NCI-H1930 (cell line): ENCODE measurements around the gene PNPLA1.
"Not testable (repeated sequence)": the region's sequence is repeated elsewhere in the genome, so short reads cannot be mapped to it uniquely, and the experiment has no call there.

Experiments used
- DNase-seq, 2 experiments: peaks; one replicate each; lab custom pipeline; 2025; lab: John Stamatoyannopoulos, UW

The PNPLA1 gene

GRCh38 chr6:36336208-36336710 is 66.4 kb downstream of the PNPLA1 start:
- DNase-seq = no peak

DNA sequence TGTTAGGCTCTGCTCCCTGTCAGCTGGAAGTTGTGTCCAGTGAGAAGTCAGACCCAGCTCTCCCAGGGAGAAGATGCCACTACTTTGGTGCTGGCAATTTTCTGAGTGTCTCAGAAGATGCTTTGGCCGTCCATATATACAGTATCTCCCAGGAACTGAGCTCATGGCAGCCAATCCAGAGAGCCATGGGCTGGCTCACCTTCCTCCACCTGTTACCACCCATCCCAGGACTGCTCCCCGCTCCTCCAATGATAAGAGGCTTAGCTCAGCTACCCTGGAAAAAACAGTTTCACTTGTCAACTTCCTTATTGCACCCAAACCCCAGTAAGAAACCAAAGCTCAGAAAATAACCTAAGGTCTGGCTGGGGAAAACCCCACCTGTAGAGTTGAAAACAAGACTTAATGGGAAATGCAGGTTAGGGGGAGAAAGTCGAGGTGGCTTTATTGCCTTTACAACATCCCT is 67.0 kb downstream of the PNPLA1 start, which contains the start of gene BNIP5:
BNIP5 (minus strand) TSS at position 110 of the 463 bp plus-strand sequence. CDS start 6,198 bp downstream, outside the sequence.
- no peak for DNase-seq

DNA sequence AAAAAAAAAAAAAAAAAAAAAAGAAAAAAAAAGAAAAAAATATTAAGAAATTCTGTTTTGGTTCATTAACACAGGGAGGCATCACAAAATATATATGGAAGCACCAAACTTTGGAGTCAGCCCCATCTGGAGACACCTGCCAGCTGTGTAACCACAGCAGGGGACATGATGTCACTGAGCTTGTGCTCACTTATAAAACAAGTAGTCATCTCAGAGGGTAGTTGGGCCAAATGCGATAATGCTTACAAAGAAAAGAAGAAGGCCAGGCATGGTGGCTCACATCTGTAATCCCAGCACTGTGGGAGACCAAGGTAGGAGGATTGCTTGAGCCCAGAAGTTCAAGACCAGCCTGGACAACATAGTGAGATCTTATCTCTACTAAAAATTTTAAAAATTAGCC is 68.0 kb downstream of the PNPLA1 start:
- DNase-seq = no peak

DNA sequence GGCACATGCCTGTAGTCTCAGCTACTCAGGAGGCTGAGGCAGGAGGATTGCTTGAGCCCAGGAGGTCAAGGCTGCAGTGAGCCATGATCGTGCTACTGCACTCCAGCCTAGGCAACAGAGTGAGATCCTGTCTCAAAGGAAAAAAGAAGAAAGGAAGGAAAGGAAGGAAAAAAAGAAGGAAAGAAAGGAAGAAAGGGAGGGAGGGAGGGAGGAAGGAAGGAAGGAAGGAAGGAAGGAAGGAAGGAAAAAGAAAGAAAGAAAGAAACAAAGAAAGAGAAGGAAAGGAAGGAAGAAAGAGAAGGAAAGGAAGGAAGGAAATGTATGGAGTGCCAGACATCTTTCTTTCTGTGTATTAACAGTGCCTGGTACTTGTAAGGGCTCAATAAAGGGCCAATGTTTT is 68.4 kb downstream of the PNPLA1 start:
- DNase-seq = not testable (repeated sequence)

DNA sequence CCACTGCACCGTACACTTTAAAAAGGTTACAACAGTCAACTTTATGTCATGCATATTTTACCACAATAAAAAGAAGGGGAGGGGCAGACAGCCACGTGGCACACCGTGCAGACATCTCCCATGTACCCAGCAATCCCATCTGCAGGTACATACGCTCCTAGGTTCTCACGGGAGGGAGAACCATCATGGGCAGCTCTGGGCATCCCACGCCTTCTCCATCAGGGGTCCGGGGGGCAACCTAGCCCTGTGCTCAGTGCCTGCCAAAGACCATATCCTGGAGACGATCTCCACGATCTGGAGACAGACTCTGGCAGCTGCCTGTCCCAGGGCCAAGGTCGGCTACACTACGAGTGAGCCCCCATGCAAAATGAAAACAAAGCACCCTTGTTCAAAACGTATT is 69.3 kb downstream of the PNPLA1 start:
- DNase-seq = no peak

DNA sequence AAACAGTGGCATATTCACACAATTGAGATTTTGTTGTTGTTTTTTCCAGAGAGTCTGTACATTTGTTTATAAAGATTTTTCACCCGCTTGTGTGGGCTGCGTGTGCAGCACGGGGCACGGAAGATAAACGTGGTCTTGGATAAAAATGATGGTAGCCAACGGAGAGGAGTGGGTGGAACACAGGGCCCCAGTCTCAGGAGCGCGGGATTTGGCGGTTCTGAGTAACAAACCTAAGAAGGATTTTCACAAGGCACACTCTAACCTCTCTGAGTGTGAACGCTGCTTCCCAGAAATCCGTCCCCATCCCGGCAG is 70.4 kb downstream of the PNPLA1 start:
- DNase-seq = no peak

DNA sequence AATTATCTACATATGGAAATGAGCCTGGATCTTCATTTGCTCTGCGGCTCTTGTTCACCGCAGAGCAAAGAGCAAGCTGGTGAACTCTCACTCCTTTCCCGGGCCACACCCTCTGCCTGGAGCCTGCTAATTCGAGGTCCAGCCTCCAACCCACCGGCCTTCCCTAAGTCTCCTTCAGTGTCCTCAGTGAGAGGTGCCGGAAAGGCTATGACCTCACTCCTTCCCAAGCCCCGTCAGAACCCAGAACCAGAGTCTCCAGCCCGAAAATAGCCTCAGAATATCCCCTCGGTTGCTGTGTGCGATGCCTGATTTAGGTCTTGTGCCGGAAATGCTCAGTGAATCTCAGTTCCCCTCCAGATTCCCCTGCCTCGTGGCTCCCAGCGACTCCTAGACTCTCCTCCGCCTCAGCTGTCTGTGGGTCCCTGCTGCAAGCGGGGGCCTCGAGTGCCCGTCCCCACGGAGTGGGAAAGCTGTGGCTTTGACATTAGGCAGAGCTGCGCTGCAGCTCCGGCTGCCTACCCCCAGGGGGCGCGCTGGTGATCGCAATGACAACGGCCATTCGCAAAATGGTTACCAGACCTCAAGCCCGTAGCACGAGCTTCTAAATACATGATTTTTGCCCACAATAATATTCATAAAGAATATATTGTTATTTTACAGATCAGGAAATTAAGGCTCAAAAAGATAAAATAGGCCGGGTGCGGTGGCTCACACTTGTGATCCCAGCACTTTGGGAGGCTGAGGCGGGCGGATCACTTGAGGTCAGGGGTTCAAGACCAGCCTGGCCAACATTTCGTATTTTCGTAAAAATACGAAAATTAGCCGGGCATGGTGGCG is 71.0 kb downstream of the PNPLA1 start:
- peak in 1 of 2 experiments; percentile 33 for DNase-seq

GRCh38 chr6:36343109-36343680 is 73.3 kb downstream of the PNPLA1 start:
- DNase-seq = no peak

- DNase-seq = no peak
Observed at GRCh38 chr6:36345681-36346466, 76.0 kb downstream of the PNPLA1 start.

DNA sequence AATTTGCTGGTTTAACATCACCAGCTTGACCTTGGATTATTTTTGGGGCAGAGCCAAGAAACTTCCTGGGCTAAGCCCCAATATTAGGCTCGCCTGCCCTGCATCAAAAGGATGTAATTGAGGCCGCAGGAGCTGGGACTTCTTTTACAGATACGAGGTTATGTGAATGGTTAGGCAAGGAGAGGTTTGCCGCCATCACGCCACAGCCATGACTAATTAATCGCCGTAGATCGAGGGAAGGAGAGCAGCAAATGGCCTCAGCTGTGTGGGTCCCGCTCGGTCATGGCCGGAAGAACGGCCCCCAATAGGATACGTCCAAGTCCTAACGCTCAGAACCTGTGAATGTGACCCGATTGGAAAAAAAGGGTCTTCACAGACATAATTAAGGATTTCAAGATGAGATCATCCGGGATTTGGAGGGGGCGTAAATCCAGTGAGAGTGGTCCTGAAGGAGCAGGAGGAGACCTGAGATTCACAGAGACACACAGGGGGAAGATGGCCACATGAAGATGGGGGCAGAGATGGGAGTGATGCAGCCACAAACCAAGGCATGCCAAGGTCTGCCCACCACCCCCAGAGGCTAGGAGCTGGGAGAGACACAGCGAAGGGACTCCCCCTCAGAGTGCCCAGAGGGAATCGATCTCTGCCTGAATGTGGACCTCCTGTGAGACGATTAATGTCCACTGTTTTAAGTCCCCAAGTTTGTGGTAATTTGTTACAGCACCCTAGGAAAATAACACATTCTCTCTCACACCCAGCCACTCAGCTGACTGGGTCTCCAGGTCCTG is 76.8 kb downstream of the PNPLA1 start:
- no peak for DNase-seq

DNA sequence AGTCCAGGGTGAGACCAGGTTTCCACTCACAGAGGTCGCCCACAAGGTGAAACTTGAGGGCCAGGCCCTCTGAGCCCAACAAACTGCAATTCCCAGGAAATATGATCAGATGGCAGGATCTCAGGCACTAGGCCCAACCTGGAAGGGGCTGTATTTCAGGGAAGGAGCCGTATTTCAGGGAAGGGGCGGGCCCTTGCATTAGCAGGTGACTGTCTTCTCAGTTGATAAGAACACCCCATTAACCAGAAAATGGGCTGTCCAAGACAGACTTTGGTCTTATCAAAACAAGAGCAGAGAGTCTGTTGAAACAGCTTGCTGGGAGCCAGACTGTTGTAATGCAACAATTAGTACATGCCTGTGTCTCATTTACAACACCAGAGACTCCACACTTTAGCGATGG is 77.8 kb downstream of the PNPLA1 start:
- no peak for DNase-seq

GRCh38 chr6:36349240-36349639 is 79.4 kb downstream of the PNPLA1 start:
- DNase-seq = no peak

GRCh38 chr6:36350082-36350481 is 80.2 kb downstream of the PNPLA1 start:
- no peak for DNase-seq

GRCh38 chr6:36350681-36351571 is 81.1 kb downstream of the PNPLA1 start:
- no peak for DNase-seq

DNA sequence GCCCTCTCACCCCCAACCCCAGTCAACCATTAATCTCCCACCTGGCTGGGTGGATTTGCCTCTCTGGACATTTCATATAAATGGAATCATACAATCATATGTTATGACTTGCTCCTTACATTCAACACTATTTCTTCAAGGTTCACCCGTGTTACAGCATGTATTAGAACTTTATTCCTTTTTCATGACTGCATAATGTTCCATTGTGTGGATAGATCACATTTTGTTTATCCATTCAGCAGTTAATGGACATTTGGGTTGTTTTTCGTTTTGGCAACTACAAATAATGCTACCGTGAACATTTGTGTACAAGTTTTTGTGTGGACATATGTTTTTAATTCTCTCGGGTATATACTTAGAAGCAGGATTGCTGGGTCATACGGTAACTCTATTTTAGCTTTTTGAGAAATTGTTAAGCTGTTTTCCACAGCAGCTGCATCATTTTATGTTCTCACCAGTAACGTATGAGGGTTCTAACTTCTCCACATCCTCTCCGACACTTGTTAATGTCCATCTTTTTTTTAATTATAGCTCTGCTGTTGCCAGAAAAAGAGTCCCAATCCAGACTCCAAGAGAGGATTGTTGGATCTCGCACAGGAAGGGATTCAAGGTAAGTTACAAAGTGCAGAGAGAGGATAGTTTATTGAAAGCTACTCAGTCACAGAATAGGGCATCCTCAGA is 82.8 kb downstream of the PNPLA1 start:
- DNase-seq = no peak

GRCh38 chr6:36353411-36353915 is 83.6 kb downstream of the PNPLA1 start:
- DNase-seq = no peak

- DNase-seq = no peak
Observed at GRCh38 chr6:36355819-36356218, 86.0 kb downstream of the PNPLA1 start.

GRCh38 chr6:36357872-36358225 is 88.0 kb downstream of the PNPLA1 start:
- no peak for DNase-seq
